ENCODE measurements around the gene DLGAP1. TPM values are rescaled to one million over a fixed set of nuclear protein-coding genes. Genes with fewer than 3 reads are reported as not detected.
"Not testable (repeated sequence)": the region's sequence is repeated elsewhere in the genome, so short reads cannot be mapped to it uniquely, and the experiment has no call there.

Gene DLGAP1
- total RNA-seq, 3 donors from 2014 or later = 0.96 to 17.6 (median 5.2) TPM

- Histone ChIP-seq H3K27ac (no peak overlapping the region), H3K36me3 (no peaks in the 10 kb centered on the region), H3K27me3 (no peaks in the 10 kb centered on the region), H3K4me1 (no peaks in the 10 kb centered on the region), H3K4me3 (no peak overlapping the region), H3K9me3 (no peaks in the 10 kb centered on the region)
- DNase-seq (ENCODE audit: low spot score in 2 of 2) = no peak
- TF ChIP-seq POLR2AphosphoS5 (IDR thresholded peaks at IDR 0.05) = no peak
- TF ChIP-seq, protein P1, sequence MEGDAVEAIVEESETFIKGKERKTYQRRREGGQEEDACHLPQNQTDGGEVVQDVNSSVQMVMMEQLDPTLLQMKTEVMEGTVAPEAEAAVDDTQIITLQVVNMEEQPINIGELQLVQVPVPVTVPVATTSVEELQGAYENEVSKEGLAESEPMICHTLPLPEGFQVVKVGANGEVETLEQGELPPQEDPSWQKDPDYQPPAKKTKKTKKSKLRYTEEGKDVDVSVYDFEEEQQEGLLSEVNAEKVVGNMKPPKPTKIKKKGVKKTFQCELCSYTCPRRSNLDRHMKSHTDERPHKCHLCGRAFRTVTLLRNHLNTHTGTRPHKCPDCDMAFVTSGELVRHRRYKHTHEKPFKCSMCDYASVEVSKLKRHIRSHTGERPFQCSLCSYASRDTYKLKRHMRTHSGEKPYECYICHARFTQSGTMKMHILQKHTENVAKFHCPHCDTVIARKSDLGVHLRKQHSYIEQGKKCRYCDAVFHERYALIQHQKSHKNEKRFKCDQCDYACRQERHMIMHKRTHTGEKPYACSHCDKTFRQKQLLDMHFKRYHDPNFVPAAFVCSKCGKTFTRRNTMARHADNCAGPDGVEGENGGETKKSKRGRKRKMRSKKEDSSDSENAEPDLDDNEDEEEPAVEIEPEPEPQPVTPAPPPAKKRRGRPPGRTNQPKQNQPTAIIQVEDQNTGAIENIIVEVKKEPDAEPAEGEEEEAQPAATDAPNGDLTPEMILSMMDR (IDR thresholded peaks at IDR 0.05) = no peak
- no peak for TF ChIP-seq POLR2A (IDR thresholded peaks at IDR 0.05)
- intact Hi-C loops (cut with DNase I; ENCODE audit: low total_unique reads) = no loop called here
Observed at GRCh38 chr18:4293337-4293736, 161.8 kb downstream of the DLGAP1 start.

GRCh38 chr18:4292696-4293095 lies 162.4 kb downstream of the DLGAP1 start:
- Histone ChIP-seq H3K27me3 (no peaks in the 10 kb centered on the region), H3K9me3 (no peaks in the 10 kb centered on the region), H3K4me3 (no peak overlapping the region), H3K4me1 (no peaks in the 10 kb centered on the region), H3K27ac (no peak overlapping the region), H3K36me3 (no peaks in the 10 kb centered on the region)
- DNase-seq (ENCODE audit: low spot score in 2 of 2) = no peak
- intact Hi-C loops (cut with DNase I; ENCODE audit: low total_unique reads) = no loop called here
- TF ChIP-seq, protein P1 (IDR thresholded peaks at IDR 0.05) = no peak
- TF ChIP-seq POLR2A (IDR thresholded peaks at IDR 0.05) = no peak
- TF ChIP-seq POLR2AphosphoS5 (IDR thresholded peaks at IDR 0.05) = no peak

- DNase-seq (ENCODE audit: low spot score in 2 of 2); H3K36me3 ChIP-seq; H3K9me3 ChIP-seq; intact Hi-C loops (cut with DNase I; ENCODE audit: low total_unique reads); H3K27me3 ChIP-seq; H3K4me3 ChIP-seq; H3K4me1 ChIP-seq; H3K27ac ChIP-seq: not testable (repeated sequence)
Observed at GRCh38 chr18:4287340-4287739, 167.8 kb downstream of the DLGAP1 start.

DNA sequence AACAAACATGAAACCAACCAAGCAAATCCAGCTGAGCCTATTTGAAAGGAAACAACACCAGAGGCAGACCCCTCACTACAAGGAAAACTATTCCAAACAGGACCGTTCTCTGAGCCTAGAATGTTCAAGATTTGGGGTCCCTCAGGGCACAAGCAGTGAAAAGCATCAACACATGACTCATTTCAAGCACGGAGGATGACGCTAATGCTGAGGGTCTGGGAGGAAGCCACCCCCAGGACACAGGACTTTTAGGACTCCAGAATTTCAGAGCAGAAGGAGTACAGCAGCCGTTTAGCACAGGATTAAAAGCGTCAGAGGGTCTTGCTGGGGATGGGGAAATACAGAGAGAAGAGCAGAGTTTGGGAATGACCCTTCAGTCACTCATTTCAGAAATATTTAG lies 168.9 kb downstream of the DLGAP1 start:
- Histone ChIP-seq H3K4me3 (no peak overlapping the region), H3K4me1 (no peaks in the 10 kb centered on the region), H3K9me3 (no peaks in the 10 kb centered on the region), H3K36me3 (no peaks in the 10 kb centered on the region), H3K27ac (no peak overlapping the region), H3K27me3 (no peaks in the 10 kb centered on the region)
- DNase-seq (ENCODE audit: low spot score in 2 of 2) = no peak
- intact Hi-C loops (cut with DNase I; ENCODE audit: low total_unique reads) = no loop called here
- TF ChIP-seq POLR2A (IDR thresholded peaks at IDR 0.05) = no peak
- no peak for TF ChIP-seq POLR2AphosphoS5 (IDR thresholded peaks at IDR 0.05)
- TF ChIP-seq, protein P1 (IDR thresholded peaks at IDR 0.05) = no peak

- DNase-seq (ENCODE audit: low spot score in 2 of 2) = no peak
- no peaks in the 10 kb centered on the region for H3K36me3 ChIP-seq
- H3K27ac ChIP-seq = no peak overlapping the region
- H3K9me3 ChIP-seq = no peaks in the 10 kb centered on the region
- H3K4me3 ChIP-seq = no peak overlapping the region
- intact Hi-C loops (cut with DNase I; ENCODE audit: low total_unique reads) = no loop called here
- H3K27me3 ChIP-seq = no peaks in the 10 kb centered on the region
- TF ChIP-seq, protein P1 (IDR thresholded peaks at IDR 0.05) = no peak
- no peak for TF ChIP-seq POLR2AphosphoS5 (IDR thresholded peaks at IDR 0.05)
- no peak for TF ChIP-seq POLR2A (IDR thresholded peaks at IDR 0.05)
- no peaks in the 10 kb centered on the region for H3K4me1 ChIP-seq
Observed at GRCh38 chr18:4285525-4285924, 169.6 kb downstream of the DLGAP1 start.

DNA sequence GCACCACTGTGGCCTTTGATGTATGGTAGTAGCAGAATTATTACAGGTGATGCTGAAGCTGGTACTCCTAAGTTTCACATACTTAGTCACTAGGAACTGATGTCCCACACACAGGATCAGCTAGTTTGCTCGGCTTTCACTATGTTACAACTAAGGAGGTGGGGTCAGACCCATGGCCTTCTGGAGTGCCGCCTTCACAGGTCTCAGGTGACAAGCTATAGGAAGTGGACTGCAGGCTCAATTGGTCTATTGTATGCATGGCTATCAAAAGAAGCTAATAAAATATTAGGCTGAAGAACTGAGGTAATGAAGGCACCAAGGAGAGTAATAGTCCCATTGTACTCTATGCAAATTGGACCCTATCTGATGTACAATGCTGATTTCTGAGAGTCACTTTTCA lies 170.6 kb downstream of the DLGAP1 start:
- Histone ChIP-seq H3K4me3 (no peak overlapping the region), H3K27ac (no peak overlapping the region), H3K9me3 (no peaks in the 10 kb centered on the region), H3K4me1 (no peaks in the 10 kb centered on the region), H3K36me3 (no peaks in the 10 kb centered on the region), H3K27me3 (no peaks in the 10 kb centered on the region)
- intact Hi-C loops (cut with DNase I; ENCODE audit: low total_unique reads) = no loop called here
- TF ChIP-seq POLR2AphosphoS5 (IDR thresholded peaks at IDR 0.05) (no peak), POLR2A (IDR thresholded peaks at IDR 0.05) (no peak)
- TF ChIP-seq, protein P1 (IDR thresholded peaks at IDR 0.05) = no peak
- no peak for DNase-seq (ENCODE audit: low spot score in 2 of 2)

All from breast epithelium (tissue), 4 donors.